GM21576 (cell line): ENCODE results near the gene ZNF280B.

Experiments used
- ATAC-seq: cut with Tn5 transposase; IDR thresholded peaks from one replicate; pipeline ENCODE4 v1.9.1; 2021; ENCODE audit warnings: mild to moderate bottlenecking, moderate library complexity; ENCODE audit not compliant: unreplicated experiment

ZNF280B gene, protein sequence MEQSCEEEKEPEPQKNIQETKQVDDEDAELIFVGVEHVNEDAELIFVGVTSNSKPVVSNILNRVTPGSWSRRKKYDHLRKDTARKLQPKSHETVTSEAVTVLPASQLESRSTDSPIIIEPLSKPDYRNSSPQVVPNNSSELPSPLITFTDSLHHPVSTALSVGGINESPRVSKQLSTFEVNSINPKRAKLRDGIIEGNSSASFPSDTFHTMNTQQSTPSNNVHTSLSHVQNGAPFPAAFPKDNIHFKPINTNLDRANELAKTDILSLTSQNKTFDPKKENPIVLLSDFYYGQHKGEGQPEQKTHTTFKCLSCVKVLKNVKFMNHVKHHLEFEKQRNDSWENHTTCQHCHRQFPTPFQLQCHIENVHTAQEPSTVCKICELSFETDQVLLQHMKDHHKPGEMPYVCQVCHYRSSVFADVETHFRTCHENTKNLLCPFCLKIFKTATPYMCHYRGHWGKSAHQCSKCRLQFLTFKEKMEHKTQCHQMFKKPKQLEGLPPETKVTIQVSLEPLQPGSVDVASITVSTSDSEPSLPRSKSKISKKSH

DNA sequence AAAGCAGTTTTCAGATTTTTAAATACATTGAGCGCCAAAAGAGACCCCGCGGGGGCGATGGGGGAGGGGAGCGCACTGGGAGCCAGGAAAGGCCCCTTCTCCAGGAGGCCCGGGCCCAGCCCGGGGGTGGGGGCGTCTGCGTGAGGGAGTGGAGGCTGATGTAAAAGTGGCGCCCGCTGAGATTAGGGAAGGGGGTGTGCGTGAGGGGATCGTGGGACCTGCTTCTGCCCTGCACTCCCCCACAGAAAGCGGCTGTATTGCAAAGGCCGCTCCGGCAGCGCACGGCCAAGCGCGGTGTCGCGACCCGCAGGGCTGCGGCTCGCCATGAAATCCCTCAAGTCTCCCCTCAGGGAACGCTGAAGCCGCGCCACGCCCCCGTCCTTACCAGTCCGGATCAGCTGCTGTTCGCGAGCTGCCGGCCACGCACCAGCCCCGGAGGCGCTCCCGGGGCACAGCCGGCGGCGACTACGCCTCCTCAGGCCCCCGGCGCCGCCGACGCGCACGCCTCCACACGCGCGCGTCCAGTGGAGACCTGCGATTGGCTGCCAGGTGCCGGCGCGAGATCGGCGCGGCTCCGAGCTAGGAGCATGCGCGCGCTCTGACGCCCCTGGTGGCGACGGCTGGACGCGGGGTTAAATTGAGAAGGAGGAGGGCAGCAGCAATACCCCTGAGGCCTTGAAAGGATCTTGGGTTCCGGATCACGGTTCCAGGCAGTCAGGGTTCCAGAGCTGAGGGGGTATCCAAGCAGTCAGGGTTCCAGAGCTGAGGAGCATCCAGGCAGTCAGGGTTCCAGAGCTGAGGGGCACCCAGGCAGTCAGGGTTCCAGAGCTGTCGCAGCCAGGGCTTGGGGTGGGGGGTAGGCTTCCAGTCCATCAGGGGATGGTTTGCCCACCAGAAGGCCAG is at the start of gene ZNF280B:
Gene ZNF280B, minus strand, starts transcription at position 469 of the 903 bp plus-strand sequence. CDS start 19,344 bp downstream, outside the sequence.
- peak; percentile 89 for ATAC-seq

DNA sequence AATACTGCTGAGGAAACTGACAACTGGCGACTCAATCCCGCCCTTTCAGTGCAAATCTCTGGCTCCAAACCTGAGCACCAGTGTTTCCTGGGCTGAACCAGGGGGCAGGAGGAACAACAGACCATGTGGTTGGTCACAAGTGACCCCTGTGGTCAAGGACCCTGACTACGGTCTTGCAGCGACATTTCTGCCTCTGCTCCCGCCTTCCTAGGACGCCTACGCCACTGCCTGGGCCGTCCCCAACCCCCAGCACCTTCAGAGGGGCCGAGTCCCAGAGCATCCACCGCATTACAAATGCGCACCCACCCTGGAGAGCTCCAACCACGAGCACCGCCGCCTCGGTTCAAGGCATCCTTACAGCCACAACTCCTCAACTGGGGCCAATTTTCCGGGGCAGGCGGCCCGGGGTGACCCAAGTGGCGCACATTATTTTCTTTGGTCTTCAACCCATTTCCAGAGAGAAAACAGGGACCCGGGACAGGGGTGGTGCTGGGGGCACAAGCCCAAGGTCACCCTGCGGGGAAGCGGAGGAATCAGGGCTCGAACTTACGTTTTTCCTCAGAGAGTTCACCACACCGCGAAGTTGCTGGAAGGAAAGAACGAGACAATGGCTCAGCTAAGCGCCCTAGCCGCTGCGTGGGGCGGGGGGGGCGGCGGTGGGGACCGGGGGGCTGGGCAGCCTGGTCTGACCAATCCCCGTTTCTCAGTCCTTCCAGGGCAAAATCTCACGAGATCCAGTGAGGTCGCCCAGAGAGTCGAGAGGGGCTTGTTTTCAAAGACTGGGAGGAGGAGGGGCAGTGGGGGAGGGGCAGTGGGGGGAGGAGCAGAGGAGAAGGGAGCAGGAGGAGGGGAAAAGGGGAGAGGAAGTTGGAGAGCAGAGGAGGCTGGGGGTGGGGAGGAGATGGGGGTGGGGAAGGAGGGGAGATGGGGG is 48.7 kb upstream of the ZNF280B start:
- ATAC-seq: no peak

DNA sequence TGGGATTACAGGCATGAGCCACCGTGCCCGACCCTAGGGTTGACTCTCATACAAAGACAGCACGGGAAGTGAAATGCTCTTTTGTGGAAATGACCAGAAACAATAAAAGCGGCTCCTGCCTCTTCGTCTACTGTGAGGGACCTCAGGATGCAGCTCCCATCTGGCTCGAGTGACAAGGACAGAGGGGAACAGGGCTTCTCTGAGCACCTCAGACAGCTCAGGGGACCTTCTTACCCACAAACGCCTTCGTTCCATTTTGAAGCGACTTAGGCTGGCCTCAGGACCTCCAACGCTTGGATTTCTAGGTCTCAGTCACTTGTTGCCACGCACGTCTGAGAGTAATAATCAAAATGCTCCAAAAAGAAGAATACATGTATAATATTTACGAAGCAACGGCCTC is 48.0 kb upstream of the ZNF280B start:
- no peak for ATAC-seq

DNA sequence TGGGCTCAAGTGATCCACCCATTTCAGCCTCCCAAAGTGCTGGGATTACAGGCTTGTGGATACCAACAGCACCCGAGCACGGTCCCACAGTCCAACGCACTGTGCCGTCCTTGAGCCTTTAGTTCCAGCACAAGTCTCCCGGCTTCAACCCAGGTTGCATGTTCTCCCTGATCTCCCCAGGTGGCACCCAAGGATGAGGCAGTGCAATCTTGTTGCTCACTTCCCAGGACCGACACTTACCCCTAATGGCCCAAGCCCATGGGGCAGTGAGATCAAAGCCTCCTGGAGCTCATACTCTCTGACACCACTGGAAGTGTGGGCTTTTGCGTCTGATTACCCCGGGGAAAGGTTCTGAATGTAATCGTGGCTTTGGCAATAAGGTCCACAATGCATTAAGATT is 47.1 kb upstream of the ZNF280B start:
- no peak for ATAC-seq

DNA sequence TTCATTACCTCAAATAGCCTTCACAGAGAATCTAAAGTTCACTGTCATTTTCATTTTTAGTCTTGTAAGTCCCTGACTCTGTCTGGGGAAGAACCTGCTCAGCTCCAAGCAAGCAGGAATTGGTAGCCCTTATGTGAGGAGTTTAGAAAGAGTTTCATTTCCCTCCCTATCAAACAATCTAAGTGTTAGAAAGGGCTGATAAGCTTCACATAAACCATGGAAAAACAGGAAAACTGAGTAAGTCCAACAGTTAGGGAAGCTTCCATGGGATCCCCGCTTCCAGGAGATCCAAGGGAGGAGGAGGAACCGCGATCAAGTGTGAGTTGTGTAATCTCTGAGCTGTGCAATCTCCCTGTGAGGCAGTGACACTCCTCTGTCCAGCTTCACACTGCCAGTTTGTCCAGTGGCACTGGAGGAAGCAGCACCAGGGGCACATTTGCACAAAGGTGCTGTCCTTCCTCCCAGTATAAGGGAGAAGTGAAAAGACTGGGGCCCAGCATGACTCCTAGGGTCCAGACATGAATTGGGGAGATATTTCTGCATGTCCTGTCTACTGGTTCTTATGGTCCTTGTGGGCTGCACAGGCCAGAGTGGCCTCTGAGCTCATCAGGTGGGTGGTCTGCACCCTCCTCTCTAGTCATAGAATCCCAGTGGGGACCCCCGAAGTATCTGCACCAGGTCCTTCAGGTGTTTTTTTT is 46.2 kb upstream of the ZNF280B start:
- ATAC-seq: no peak

DNA sequence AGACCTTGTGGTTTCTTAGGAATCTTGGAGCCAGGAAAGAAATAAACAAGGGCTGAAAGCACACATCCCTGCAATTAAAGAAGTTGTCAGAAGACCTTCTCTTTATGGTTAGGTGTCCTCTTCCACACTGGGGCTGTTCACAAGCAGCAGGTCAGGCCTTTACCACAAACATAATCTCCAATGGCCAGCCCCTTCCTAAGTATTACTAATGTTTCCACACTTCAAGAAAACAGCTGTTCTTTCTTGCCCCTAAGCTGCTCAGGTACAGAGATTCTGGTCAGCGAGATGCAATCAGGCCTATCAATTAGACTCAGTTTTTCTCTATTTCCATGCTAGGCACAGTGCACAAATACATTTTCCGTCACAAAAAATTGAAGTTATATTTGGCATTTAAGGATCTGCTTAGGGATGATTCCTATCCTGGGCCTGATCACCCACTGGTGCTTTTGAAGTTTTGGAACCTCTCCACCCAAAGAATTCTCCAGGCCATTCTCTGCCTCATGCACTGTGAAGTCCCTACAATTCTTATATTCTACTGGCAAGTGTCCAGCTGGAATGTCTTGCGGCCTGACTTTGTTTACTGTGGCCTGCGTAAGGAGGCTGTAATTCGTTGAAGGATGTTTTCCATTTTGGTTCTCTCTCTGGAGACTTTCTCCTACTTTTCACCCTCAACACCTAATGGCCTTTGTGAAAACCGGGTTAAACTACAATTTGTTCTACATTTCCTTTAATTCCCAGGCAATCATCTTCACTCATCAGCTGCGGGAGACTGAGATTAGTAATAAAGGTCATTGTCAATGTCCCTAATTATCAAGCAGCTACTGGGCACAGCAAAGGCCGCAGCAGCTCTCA is 45.4 kb upstream of the ZNF280B start:
- no peak for ATAC-seq

DNA sequence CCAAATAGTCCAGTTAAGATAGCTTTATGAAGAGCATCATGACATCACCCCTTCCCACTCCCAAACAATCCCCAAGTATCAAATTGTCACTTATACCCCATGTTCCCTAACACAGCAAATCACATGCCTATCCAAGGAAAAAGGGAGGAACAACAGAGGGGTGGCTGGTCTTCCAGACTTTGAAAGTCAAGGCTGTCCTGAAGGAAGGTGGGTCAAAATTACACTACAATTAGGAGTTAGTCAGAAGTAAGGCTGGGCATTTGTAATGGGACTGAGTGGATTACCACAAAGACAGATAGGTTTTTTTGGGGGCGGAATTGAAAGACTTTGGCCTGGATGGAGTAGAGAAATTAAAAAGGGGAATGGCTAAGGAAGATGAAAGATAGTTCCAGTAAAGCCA is 44.6 kb upstream of the ZNF280B start:
- no peak for ATAC-seq

DNA sequence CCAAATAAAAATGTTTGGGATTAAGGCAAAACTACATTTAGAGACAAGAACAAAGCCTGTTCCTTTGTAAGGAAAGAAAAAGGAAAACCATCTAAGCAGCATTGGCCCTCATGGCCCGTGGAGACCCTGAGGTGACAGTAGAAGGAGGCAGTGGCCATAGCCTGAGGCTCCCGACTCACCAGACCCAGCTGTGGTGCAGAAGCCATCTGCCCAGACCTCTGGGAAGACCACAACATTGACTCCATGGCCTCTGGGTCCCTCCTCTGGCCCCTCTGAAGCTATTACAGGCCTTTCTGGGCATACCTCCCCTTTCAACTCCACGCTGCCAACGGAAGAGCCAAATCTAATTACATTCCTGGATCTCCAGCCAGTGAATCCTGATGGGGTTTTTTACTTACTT is 44.1 kb upstream of the ZNF280B start:
- ATAC-seq: no peak

DNA sequence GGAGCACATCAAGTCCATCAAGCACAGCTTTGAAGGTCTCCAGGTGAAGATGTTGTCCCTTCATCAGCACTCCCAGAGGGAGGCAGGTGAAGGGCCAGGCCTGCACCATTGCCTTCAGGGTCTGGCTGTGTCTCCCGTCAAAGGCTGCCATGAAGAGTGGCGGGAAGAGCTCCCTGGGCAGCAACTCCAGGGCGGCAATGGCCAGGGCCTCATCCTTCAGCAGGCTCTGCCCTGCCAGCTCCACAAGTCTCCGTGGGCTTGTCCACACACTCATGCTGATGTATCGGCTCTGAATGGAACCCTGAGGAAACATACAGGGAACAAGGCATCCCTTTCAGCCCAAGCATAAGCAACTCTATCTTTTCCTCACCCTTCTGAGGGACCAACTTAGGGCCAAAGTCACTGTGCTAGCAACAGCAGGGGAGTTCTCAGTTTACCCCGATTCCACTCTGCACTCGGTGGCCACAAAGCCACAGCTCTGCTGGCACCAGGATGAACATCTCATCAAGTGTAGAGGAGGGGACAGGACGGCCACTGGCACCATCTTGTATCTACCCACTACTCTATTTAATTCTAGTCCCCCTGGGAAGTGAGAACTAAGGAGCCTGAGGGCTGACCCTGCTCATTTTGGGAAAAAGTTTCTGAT is 42.4 kb upstream of the ZNF280B start:
- no peak for ATAC-seq

DNA sequence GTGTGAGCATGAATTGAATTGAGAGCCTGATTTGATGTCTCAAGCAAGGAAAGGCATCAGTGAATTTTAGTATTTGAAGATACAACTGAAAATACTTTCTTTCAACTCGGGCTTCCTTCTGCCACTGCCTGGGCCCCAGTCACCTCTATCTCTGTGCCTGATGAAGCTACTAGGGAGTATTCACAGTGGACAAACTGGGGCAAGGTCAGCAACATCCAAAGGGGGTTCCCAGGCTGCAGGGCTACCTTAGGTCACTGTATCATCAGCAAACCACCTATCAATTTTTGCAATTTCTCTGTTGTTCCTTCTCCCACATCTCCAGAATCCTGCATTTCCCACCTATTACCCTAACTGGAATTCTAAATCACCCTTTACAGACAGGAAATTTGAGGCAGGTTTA is 40.4 kb upstream of the ZNF280B start:
- no peak for ATAC-seq

DNA sequence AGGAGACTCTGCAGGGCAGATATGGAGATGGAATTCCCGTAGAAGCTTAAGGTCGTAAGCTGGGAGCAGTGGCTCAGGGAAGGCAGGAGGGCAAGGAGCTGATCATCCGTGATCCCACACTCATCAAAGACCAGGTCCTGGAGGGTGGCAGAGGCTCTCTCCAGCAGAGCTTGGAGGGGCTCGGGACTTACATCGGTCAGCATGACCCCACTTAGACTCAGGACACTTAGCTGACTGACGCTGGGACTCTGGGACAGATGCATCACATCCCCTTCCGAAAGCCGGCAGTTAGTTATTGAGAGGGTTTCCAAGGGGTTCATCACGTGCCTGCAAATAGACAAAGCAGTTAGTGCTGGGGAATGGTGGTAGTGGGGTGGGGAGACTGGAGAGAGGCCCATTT is 39.8 kb upstream of the ZNF280B start:
- no peak for ATAC-seq

DNA sequence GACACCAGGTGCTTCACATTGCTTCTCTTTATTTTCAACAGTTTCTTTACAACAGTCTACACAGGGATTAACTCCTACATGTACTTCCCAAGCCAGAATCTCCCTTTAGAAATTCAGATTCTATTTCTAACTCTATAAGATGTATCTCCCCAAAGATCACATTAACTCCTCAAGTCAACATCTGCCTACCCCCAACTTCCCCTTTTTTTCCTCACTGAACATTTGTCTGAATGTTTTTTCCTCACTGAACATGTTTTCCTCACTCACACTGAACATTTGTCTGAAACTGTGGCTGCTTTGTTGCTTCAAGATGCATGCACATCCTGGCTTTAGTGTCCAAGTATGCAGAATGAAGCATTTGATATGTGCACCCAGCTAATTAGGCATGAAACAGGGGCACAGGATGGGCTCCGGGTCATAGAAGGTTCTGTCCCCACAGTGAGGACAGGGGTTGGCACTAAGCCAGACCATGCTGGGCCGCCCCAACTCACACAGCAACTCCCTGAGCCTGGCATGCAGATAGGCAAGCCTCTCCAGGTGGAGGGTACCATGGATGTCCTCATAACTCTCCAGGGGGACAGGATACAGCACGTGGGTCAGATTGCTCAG is 39.3 kb upstream of the ZNF280B start:
- ATAC-seq: no peak

DNA sequence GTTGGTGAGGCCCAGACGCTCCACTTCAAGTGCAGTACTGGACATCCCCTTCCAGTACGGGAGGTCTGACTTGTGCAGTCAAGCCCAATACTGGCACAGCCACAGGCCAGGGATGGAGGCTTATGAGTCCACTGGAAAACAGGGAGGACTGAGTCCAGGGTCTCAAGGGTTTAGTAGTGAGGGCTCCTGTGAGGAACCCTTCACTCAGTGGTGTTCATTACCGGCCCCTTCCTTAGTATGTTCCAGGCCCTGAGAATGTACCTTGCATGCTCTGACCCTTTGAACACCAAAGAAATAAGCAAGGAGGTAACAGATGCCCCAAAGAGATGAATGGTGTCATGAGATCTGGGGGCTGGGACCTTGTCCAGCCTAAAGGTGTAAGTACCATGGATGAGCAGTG is 38.7 kb upstream of the ZNF280B start:
- no peak for ATAC-seq

DNA sequence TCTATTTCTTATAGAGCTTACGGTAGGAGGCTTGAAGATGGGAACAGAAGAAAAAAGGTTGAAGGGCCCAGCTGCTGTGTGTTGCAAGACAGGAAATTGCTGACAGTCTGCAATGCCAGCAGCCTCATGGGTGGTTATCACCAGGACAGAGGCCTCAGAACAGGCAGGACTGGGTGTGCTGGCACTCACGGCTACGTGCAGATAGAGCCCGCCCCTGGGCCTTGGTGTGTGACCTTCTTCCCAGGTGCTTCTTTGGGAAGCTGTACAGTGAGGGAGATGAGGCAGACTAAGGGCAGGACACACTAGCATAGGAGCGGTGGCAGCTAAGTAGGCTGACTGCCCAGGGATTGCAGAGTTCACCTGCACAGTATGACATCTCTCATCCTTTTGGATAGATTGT is 37.9 kb upstream of the ZNF280B start:
- ATAC-seq: no peak

DNA sequence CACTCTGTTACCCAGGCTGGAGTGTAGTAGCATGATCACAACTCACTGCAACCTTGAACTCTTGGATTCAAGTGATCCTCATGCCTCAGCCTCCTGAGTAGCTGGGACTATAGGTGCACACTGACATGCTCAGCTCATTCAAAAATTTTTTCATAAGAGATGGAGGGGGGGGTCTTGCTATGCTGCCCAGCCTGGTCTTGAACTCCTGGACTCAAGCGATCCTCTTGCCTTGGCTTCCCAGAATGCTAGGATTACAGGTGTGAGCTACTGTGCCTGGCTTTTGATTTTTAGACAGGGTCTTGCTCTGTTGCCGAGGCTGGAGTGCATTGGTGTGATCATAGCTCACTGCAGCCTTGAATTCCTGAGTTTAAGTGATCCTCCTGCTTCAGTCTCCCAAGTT is 36.5 kb upstream of the ZNF280B start:
- no peak for ATAC-seq

DNA sequence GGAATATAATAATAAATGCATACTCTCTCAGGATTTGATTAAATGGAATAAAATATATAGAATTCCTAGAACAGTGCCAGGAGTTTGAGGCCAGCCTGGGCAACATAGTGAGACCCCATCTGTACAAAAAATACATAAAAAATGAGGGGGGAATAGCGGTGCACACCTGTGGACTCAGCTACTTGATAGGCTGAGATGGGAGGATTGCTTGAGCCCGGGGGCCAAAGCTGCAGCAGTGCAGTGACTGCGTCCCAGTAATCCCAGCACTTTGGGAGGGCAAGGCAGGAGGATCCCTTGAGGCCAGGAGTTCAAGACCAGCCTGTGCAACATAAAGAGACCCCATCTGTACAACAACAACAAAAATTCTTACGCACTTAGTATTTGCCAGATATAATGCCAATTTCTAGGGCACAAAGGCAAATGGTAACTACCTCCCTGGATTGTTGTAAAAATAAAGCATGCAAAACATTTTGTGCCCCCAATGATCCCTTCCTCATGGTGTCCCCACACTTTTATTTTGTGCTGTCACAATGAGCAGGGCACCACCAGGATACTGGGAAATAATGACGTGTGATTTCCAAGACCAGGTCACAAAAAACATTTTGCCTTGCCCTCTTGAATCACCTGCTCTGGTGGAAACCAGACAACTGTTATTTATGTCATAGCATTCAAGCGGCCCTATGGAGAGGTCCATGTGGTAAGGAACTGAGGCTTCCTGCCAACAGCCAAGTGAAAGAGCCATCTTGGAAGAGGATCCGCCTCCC is 29.9 kb upstream of the ZNF280B start:
- ATAC-seq: no peak

DNA sequence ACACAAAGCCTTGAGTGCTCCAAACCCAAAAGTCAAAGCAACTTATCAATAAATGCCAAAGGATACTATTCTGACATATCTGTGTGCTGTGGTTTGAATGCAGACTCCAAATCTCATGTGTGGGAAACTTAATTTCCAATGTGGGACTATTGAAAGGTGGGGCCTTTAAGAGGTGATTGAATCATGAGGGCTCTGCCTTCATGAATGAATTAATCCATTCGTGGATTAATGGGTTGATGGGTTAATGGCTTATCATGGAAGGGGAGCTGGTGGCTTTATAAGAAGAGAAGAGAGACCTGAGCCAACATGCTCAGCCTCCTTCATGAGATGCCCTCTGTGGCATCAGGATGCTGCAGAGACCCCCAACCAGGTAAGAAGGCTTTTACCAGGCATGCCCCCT is 28.4 kb upstream of the ZNF280B start:
- no peak for ATAC-seq
